ENCODE results near the gene ZCWPW1.
"Not testable (repeated sequence)": the region's sequence is repeated elsewhere in the genome, so short reads cannot be mapped to it uniquely, and the experiment has no call there.

The ZCWPW1 gene

GRCh38 chr7:100453854-100454253 is 25.4 kb upstream of the ZCWPW1 start:
- DNase-seq (ENCODE audit: low read depth): not testable (repeated sequence)

DNA sequence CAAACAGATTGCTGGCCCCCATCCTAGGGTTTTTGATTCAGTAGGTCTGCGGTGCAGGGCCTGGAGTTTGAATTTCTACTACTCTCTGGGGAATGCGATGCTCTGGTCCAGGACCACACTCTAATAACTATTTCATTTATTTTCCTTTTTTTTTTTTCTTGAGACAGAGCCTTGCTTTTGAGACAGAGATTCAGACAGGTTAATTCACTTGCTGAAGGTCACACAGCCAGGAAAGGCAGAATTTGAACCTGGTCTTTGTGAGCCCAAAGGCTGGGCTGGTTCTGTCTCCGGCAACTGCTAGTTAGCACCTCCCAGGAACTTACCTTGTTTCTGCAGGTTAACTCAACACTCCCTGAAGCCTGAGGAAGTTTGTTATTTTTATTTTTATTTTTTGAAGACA is 24.0 kb upstream of the ZCWPW1 start:
- DNase-seq (ENCODE audit: low read depth): no peak

GRCh38 chr7:100449190-100449795 is 20.8 kb upstream of the ZCWPW1 start:
- DNase-seq (ENCODE audit: low read depth): no peak

DNA sequence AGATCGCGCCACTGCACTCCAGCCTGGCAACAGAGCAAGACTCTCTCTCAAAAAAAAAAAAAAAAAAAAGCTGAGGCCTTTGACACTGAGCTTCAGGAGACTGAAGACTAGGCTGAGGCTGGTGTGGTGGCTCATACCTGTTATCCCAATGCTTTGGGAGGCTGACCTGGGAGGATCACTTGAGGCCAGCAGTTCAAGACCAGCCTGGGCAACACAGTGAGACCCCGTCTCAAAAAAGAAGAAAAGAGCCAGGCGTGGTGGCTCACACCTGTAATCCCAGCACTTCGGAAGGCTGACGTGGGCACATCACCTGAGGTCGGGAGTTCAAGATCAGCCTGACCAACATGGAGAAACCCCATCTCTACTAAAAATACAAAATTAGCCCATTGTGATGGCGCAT is 18.9 kb upstream of the ZCWPW1 start:
- not testable (repeated sequence) for DNase-seq (ENCODE audit: low read depth)

- no peak for DNase-seq (ENCODE audit: low read depth)
Observed at GRCh38 chr7:100446040-100446439, 17.5 kb upstream of the ZCWPW1 start.

GRCh38 chr7:100444311-100445278 is 16.1 kb upstream of the ZCWPW1 start:
- no peak for DNase-seq (ENCODE audit: low read depth)

DNA sequence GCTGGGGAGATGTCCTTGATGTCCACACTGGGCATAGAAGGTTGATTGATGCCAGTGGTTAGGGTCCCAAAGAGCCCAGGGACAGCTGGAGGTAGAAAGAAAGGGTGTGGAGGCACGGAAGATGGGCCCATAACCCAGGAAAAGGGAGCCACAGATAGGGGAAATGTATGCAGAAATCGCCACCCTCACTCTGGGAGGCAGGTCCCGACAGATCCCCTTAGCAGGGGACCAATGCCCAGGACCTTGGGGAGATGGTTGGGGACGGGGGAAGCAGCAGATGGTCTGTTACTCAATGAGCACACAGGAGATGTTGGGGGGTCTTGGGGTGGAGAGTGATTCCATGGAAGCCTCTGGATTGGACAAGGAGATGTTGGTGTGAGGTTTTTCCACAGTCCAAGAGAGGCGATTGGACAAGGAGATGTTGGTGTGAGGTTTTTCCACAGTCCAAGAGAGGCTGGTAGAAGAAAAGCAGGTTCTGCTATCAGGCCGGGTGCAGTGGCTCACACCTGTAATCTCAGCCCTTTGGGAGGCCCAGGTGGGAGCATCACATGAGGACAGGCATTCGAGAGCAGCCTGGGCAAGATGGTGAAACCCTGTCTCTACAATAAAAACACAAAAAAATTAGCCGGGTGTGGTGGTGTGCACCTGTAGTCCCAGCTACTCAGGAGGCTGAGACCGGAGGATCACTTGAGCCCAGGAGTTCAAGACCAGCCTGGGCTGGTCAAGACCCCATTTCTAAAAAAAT is 14.8 kb upstream of the ZCWPW1 start:
- DNase-seq (ENCODE audit: low read depth): no peak

GRCh38 chr7:100441641-100442535 is 13.4 kb upstream of the ZCWPW1 start:
- DNase-seq (ENCODE audit: low read depth): no peak

- not testable (repeated sequence) for DNase-seq (ENCODE audit: low read depth)
Observed at GRCh38 chr7:100439244-100439643, 10.7 kb upstream of the ZCWPW1 start.

- not testable (repeated sequence) for DNase-seq (ENCODE audit: low read depth)
Observed at GRCh38 chr7:100438731-100439130, 10.2 kb upstream of the ZCWPW1 start.

GRCh38 chr7:100438172-100438571 is 9.7 kb upstream of the ZCWPW1 start:
- no peak for DNase-seq (ENCODE audit: low read depth)

DNA sequence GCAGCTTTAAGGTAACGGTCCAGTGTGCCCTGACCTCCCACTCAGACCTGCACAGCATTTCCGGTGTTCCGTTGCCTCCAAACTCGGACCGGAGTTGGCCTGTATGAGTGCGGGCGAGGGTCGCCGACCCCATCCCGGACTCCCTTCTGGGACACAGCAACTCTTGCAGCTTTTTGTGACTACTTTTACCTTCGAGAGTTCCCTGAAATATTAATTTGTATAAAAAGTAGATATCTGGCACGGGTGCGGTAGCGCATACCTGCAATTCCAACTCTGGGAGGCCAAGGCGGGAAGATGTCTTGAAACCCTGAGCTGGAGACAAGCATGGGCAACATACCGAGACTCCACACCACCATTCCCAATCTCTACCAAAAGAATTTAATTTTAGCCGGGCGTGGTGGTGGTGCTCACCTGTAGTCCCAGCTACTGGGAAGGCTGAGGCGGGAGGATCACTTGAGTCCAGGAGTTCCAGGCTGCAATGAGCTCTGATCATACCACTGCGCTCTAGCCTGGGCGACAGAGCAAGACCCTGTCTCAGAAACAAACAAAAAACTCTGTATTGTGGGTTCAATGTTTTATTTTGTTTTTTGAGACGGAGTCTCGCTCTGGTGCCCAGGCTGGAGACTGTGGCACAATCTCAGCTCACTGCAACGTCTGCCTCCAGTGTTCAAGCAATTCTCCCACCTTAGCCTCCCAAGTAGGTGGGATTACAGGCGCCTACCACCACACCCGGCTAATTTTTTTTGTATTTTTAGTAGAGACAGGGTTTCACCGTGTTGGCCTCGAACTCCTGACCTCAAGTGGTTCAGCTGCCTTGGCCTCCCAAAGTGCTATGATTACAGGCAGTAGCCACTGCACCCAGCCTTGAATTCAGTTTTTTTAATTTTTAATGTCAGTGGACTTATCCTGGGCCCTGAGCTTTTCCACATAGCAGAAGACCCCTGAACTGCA is 8.9 kb upstream of the ZCWPW1 start:
- no peak for DNase-seq (ENCODE audit: low read depth)

- no peak for DNase-seq (ENCODE audit: low read depth)
Observed at GRCh38 chr7:100435401-100436304, 7.2 kb upstream of the ZCWPW1 start.

DNA sequence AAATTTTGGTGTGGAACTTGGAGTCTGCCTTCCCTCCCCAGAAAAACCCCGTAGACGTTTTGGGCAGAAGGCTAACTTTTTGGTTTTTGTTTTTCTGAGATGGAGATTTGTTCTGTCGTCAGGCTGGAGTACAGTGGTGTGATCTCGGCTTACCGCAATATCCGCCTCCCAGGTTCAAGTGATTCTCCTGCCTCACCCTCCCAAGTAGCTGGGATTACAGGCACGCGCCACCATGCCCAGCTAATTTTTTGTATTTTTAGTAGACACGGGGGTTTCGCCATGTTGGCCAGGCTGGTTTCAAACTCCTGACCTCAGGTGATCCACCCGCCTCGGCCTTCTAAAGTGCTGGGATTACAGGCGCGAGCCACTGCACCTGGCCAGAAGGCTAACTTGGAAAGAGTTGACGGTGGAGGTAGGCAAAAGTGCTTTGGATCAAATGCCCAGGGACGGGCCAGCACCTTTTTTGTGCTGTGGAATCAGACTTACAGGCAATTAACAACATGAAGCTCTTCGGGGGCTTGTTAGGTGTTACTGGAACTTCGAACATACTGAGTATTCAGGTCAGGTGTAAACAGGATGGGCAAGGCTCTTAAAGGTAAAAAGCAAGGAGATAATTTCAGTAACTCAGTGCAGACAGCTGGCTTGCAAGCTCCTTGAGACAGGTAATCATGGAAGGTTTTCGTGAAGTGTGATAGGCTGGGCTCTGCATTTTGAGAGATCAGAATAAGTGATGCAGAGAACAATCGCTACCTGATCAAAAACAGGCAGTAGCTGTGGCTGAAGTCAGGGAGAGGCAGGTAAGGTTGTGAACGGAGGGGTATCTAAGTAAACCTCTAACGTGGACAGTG is 6.0 kb upstream of the ZCWPW1 start:
- DNase-seq (ENCODE audit: low read depth): no peak

DNA sequence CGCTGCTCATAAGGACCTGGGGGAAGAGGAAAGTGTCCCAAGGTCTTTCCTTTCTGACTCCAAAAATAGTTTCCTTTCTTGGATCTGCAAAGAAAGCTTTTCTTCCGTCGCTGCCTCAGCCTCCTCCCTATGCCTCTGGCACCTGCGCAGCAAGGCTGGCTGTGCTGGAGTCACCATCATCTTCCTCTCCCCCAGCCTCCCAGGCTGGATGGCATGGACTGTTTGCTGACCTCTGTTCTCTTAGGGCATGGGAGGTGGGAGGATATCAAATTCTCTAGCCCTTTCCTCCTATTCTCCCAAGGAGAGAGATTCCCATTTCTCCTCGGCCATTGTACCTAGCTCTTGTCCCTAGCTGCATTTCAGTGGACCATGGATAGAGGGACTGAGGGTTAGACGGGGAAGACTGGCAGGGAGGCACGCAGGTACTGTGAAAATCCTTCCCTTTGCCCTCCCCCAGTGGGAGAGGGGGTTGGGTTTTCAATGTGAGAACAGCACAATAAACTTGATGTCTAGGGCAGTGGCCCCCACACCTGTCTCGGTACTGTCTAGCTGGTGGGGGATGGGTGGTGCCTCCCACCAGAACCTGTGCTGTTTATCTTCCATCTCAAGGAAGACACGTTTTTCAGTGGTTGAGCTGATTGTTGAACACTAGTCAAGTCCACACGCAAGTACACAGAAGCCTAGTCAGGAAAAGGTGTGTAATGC is 5.2 kb upstream of the ZCWPW1 start:
- DNase-seq (ENCODE audit: low read depth): no peak

- DNase-seq (ENCODE audit: low read depth): no peak
Observed at GRCh38 chr7:100433276-100433591, 4.7 kb upstream of the ZCWPW1 start.

- no peak for DNase-seq (ENCODE audit: low read depth)
Observed at GRCh38 chr7:100432621-100433275, 4.2 kb upstream of the ZCWPW1 start.
